ENCODE data around the gene EWSR1. TPM values are rescaled to one million over a fixed set of nuclear protein-coding genes. Genes with fewer than 3 reads are reported as not detected.

The EWSR1 gene
- total and polyA plus RNA-seq, 2 donors (not counting 3 experiments of a cell fraction or from before 2014, with no cell fraction given) = 305 to 588 TPM

DNA sequence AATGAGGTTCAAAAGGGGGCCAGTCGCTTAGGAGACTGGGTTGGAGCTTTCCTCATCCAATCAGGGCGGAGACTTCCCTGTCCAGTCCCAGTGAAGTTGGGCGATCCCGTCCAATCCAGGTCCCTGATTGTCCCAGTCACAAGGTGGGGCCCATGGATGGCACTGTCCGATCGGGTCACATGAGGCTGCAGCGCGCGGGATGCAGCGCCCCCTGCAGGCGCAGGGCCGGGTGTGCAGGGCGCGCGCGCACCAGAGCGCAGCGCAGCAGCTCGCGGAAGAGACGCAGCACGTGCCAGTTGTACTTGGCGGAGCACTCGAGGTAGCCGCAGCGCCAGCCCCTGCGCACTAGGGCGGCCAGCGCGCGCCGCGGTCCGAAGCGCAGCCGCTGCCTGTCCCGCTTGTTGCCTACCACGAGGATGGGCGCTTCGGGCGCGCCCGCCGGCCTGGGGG lies 45.1 kb downstream of the EWSR1 start:
- Histone ChIP-seq H3K36me3 (ENCODE audit: control insufficient read depth in 2 of 2, extremely low read depth in 1 of 2, insufficient read depth in 2 of 2, low read length in 2 of 2) (peaks cover 0 to 4% of the 10 kb centered on the region in 2 experiments), H3K4me3 (replicated peaks in 1 of 3; ENCODE audit: insufficient read depth in 1 of 3, low read depth in 1 of 3, low read length in 3 of 3) (no peak overlapping the region), H3K4me2 (ENCODE audit: insufficient read depth, low read length) (no peak overlapping the region), H2AFZ (ENCODE audit: low read depth, low read length) (no peak overlapping the region), H3K4me1 (ENCODE audit: control insufficient read depth, extremely low read depth, insufficient read depth, low read length) (peaks cover 32% of the 10 kb centered on the region), H3K79me2 (ENCODE audit: control insufficient read depth, insufficient read depth, low read length) (peaks cover 1% of the 10 kb centered on the region), H3K9me1 (replicated peaks; ENCODE audit: control insufficient read depth, extremely low read depth, insufficient read depth, low read length) (no peaks in the 10 kb centered on the region), H3K27ac (ENCODE audit: insufficient read depth, low read depth, low read length) (no peak overlapping the region), H3K9ac (replicated peaks; ENCODE audit: extremely low read depth, insufficient read depth, low read length) (no peak overlapping the region), H3K27me3 (ENCODE audit: control insufficient read depth in 2 of 2, insufficient read depth in 2 of 2, low read length in 2 of 2) (peaks cover 29% of the 10 kb centered on the region in 2 experiments), H3K9me3 (replicated peaks; ENCODE audit: control insufficient read depth, insufficient read depth, low read length) (no peaks in the 10 kb centered on the region), H4K20me1 (replicated peaks; ENCODE audit: control insufficient read depth, extremely low read depth, insufficient read depth, low read length) (no peaks in the 10 kb centered on the region)
- ChIA-PET CTCF (interaction anchor here (0.6 to 1.5 kb wide), 7 partner anchors 9 to 230 kb away, joined by 3 to 9 read pairs (median 6); no protein-coding TSS in a partner anchor), POLR2A (no interaction called here)
- no TSS peak for BruUV-seq (replicated peaks)
- FAIRE-seq = peak; percentile 28
- intact Hi-C loops (cut with micrococcal nuclease) (no loop called here), dilution Hi-C loops (cut with MboI; ENCODE audit: extremely low pct_ligation_motif_present, low sequenced_read_pairs) (no loop called here)
- DNase-seq (ENCODE audit: low read depth, low spot score) = peak; percentile 50
- TF ChIP-seq GATA2 (IDR thresholded peaks at IDR 0.05; ENCODE audit: insufficient read depth, insufficient read length, low read depth, low read length) (no peak), POLR2A (IDR thresholded peaks at IDR 0.05; ENCODE audit: low read depth, low read length) (no peak), EZH2 (IDR thresholded peaks at IDR 0.05; ENCODE audit: borderline replicate concordance, low read depth, low read length, severe bottlenecking) (no peak), CTCF (IDR thresholded peaks at IDR 0.05; ENCODE audit: extremely low read depth in 1 of 2, insufficient read depth in 1 of 2, low read depth in 1 of 2, low read length in 2 of 2) (peak; percentile 85 to 97), POLR2AphosphoS5 (IDR thresholded peaks at IDR 0.05; ENCODE audit: insufficient read depth, low read depth, low read length) (peak; percentile 73), MYC (IDR thresholded peaks at IDR 0.05; ENCODE audit: low read depth, low read length) (no peak), JUN (IDR thresholded peaks at IDR 0.05; ENCODE audit: borderline replicate concordance, insufficient read depth, insufficient read length, low read depth) (no peak), FOS (IDR thresholded peaks at IDR 0.05; ENCODE audit: borderline replicate concordance, insufficient read depth, low read length) (no peak)
- TF ChIP-seq, protein P1, sequence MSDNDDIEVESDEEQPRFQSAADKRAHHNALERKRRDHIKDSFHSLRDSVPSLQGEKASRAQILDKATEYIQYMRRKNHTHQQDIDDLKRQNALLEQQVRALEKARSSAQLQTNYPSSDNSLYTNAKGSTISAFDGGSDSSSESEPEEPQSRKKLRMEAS (IDR thresholded peaks at IDR 0.05; ENCODE audit: insufficient read depth, insufficient read length) = peak; percentile 92

All from endothelial cell of umbilical vein (primary cell).